GM20000 (cell line): Measurements from ENCODE around the gene EZR.

Experiments used
- DNase-seq: peaks from one replicate; pipeline ENCODE4 v3.0.0; 2012; ENCODE audit warnings: low spot score
- TF ChIP-seq, protein P1 (sequence below): IDR thresholded peaks from 2 replicates; pipeline ENCODE4 v1.5.1; 2012; ENCODE audit warnings: mild to moderate bottlenecking, control low read depth; ENCODE audit errors: extremely low read depth, missing control alignments

The EZR gene

DNA sequence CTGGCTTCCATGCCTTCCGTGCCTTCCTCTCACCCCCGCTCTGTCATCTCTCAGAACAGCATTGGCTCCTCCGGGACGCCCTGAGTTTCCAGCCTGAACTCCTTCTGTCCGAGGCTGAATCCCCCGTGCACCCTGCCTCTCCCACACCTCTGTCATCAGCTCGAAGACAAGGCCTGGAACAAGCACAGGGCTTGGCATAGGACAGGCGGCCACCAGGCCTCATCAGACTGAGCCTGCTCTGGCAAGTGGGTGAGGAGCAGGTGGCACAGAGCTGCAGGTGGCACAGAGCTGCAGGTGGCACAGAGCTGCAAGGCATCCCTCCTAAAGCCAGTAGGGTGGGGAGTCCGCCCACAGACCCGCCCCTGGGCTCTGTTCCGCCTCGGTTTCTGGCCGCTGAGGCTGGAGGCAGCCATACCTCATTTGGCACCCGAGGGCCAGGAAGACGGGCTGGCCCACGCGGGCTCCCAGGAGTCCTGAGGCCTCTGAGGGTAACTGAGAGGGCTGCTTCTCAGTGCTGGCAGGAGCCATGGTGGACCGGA, 60.2 kb downstream of the EZR start:
- DNase-seq: no peak
- TF ChIP-seq, protein P1, sequence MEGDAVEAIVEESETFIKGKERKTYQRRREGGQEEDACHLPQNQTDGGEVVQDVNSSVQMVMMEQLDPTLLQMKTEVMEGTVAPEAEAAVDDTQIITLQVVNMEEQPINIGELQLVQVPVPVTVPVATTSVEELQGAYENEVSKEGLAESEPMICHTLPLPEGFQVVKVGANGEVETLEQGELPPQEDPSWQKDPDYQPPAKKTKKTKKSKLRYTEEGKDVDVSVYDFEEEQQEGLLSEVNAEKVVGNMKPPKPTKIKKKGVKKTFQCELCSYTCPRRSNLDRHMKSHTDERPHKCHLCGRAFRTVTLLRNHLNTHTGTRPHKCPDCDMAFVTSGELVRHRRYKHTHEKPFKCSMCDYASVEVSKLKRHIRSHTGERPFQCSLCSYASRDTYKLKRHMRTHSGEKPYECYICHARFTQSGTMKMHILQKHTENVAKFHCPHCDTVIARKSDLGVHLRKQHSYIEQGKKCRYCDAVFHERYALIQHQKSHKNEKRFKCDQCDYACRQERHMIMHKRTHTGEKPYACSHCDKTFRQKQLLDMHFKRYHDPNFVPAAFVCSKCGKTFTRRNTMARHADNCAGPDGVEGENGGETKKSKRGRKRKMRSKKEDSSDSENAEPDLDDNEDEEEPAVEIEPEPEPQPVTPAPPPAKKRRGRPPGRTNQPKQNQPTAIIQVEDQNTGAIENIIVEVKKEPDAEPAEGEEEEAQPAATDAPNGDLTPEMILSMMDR: no peak

DNA sequence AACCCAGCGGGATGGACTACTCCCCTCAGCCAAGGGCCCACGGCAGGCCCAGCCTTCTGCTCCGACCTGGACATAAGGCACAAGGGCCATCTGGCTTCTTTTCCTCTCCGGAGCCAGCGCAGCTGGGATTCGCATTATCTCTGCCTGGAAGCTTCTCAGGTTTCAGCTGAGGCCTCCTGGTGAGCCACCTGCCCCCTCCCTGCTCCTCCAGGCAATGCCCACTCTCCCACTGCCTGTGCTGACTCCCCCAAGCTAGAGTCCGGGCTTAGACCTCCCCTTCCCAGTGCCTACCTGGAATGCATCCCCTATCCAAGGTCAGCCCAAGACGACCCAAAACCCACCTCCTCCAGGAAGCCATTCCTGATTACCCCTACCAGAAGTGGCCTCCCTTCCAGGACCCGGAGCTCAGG, 60.7 kb downstream of the EZR start:
- TF ChIP-seq, protein P1: no peak
- no peak for DNase-seq

- TF ChIP-seq, protein P1: no peak
- no peak for DNase-seq
Measured at GRCh38 chr6:158757753-158758090, 61.4 kb downstream of the EZR start.

DNA sequence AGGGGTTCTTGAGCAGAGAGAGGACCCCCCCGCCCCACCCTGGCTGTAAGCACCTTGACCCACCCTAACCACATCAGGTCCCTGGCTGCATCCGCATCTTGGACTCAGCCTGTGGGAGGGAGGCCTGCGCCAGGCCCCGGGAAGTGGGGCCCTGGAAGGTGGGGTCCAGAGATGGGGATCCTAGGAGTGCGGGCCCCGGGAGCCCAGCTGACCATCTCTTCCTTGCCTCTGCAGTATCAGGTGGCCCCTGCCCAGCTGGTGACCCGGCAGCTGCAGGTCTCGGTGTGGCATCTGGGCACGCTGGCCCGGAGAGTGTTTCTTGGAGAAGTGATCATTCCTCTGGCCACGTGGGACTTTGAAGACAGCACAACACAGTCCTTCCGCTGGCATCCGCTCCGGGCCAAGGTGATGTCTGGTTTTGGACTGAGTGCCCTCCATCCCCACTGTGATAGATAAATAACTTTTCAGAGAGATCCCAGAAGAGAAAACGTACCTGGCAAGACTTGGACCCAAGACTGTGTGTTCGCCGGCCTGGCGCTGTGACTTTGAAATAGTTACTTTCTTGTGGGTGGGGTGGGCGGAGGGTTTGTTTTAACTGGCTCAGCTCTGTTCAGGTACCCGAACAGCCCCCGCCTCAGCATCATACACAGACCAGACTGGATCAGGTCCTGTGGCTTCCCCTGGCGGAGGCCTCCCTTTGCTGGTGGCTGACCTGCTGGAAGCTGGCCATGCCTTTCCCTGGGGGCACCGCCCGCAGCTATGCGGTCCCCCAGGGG, 62.0 kb downstream of the EZR start:
- TF ChIP-seq, protein P1: no peak
- no peak for DNase-seq

- TF ChIP-seq, protein P1: no peak
- no peak for DNase-seq
Measured at GRCh38 chr6:158756126-158756525, 63.0 kb downstream of the EZR start.

DNA sequence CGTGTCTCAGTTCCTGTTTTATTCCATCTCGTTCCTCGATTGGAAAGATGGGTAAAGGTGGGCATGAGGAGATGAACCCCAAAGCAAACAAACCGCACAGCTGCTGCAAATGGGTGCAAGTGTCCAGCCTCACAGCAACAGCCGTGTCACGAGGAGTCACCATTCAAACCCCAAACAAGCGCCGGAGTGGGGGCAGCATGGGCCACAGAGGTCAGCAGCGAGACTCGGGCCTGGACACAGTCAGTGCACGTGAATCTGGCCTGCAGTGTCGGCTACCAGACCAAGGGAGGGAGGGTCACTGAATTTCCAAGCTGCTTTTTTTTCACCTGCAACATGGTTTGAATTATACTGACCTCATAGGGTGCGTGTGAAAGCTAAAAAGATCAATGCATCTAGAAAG, 63.5 kb downstream of the EZR start:
- TF ChIP-seq, protein P1: no peak
- DNase-seq: no peak

- DNase-seq: no peak
- TF ChIP-seq, protein P1: no peak
Measured at GRCh38 chr6:158754738-158755137, 64.4 kb downstream of the EZR start.
